Trophoblast cell (in vitro differentiated cells and primary cell): ENCODE measurements around the gene ACSL1.
A peak's percentile ranks its signal among the peaks of the same experiment; 100 is the strongest.
"Not testable (repeated sequence)": the region's sequence is repeated elsewhere in the genome, so short reads cannot be mapped to it uniquely, and the experiment has no call there.

ENCODE experiments used
- DNase-seq, 2 donors: peaks; one replicate each; pipeline ENCODE4 v3.0.0-alpha.2; 2016
- H2AFZ ChIP-seq: 2 replicates; pipeline ENCODE4 v1.6.1; 2013; ENCODE audit warnings: low read length, moderate library complexity, mild to moderate bottlenecking; ENCODE audit not compliant: insufficient read depth, poor library complexity
- H2AK5ac ChIP-seq: 2 replicates; pipeline ENCODE4 v1.6.1; 2013; ENCODE audit warnings: mild to moderate bottlenecking, low read length
- H2BK120ac ChIP-seq: 2 replicates; pipeline ENCODE4 v1.6.1; 2013; ENCODE audit warnings: low read length, mild to moderate bottlenecking, moderate library complexity; ENCODE audit not compliant: insufficient read depth, poor library complexity
- H2BK12ac ChIP-seq: 2 replicates; pipeline ENCODE4 v1.6.1; 2013; ENCODE audit warnings: mild to moderate bottlenecking, low read length, moderate library complexity
- H2BK5ac ChIP-seq: 2 replicates; pipeline ENCODE4 v1.6.1; 2013; ENCODE audit warnings: low read length, low read depth, moderate library complexity, mild to moderate bottlenecking; ENCODE audit not compliant: poor library complexity
- H3K14ac ChIP-seq: 2 replicates; pipeline ENCODE4 v1.6.1; 2013; ENCODE audit warnings: mild to moderate bottlenecking, low read length
- H3K18ac ChIP-seq: 2 replicates; pipeline ENCODE4 v1.6.1; 2013; ENCODE audit warnings: mild to moderate bottlenecking, low read length
- H3K23ac ChIP-seq: 2 replicates; pipeline ENCODE4 v1.6.1; 2013; ENCODE audit warnings: low read length
- H3K27ac ChIP-seq: 2 replicates; pipeline ENCODE4 v1.5.1; 2013; ENCODE audit warnings: low read depth, mild to moderate bottlenecking, inconsistent platforms, low read length, moderate library complexity
- H3K27me3 ChIP-seq: 2 replicates; pipeline ENCODE4 v1.6.1; 2013; ENCODE audit warnings: inconsistent platforms, mild to moderate bottlenecking, low read length, moderate library complexity; ENCODE audit not compliant: insufficient read depth
- H3K36me3 ChIP-seq, 2 experiments: 1 replicate in 1 of 2; 2 replicates in 1 of 2; pipeline ENCODE4 v1.6.1; 2013; ENCODE audit warnings: low read length in 2 of 2, mild to moderate bottlenecking in 2 of 2, moderate library complexity in 1 of 2; ENCODE audit not compliant: insufficient read depth in 2 of 2, control insufficient read depth in 1 of 2
- H3K4ac ChIP-seq: 2 replicates; pipeline ENCODE4 v1.6.1; 2013; ENCODE audit warnings: low read depth, mild to moderate bottlenecking, low read length, moderate library complexity
- H3K4me1 ChIP-seq, 2 experiments: 1 replicate in 1 of 2; 2 replicates in 1 of 2; pipeline ENCODE4 v1.6.1; 2013; ENCODE audit warnings: low read length in 2 of 2, mild to moderate bottlenecking in 2 of 2, moderate library complexity in 1 of 2; ENCODE audit not compliant: insufficient read depth in 2 of 2, control insufficient read depth in 1 of 2
- H3K4me2 ChIP-seq: 2 replicates; pipeline ENCODE4 v1.6.1; 2013; ENCODE audit warnings: inconsistent platforms, mild to moderate bottlenecking, low read length, moderate library complexity
- H3K4me3 ChIP-seq: 2 replicates; pipeline ENCODE4 v1.5.1; 2013; ENCODE audit warnings: mild to moderate bottlenecking, low read depth, low read length, inconsistent platforms
- H3K79me1 ChIP-seq: one replicate; pipeline ENCODE4 v1.6.1; 2013; ENCODE audit warnings: low read length
- H3K79me2 ChIP-seq: 2 replicates; pipeline ENCODE4 v1.6.1; 2013; ENCODE audit warnings: low read length, mild to moderate bottlenecking; ENCODE audit not compliant: control insufficient read depth, insufficient read depth, poor library complexity
- H3K9ac ChIP-seq: 2 replicates; pipeline ENCODE4 v1.6.1; 2013; ENCODE audit warnings: mild to moderate bottlenecking, low read length
- H3K9me3 ChIP-seq: 2 replicates; pipeline ENCODE4 v1.6.1; 2013; ENCODE audit warnings: low read depth, mild to moderate bottlenecking, control low read depth, inconsistent platforms, low read length; ENCODE audit not compliant: insufficient read depth
- H4K12ac ChIP-seq: 2 replicates; pipeline ENCODE4 v1.6.1; 2013; ENCODE audit warnings: low read depth, mild to moderate bottlenecking, low read length, moderate library complexity
- H4K8ac ChIP-seq: 2 replicates; pipeline ENCODE4 v1.6.1; 2013; ENCODE audit warnings: low read depth, mild to moderate bottlenecking, low read length, moderate library complexity
- H4K91ac ChIP-seq: one replicate; pipeline ENCODE4 v1.6.1; 2013; ENCODE audit warnings: low read depth, mild to moderate bottlenecking, low read length, moderate library complexity
- WGBS: extraction: QIAGEN DNeasy Blood & Tissue Kit; methylation state at CpG from one replicate; pipeline ENCODE4 v1.1.7; 2013; ENCODE audit warnings: missing lambda C conversion rate; ENCODE audit not compliant: insufficient read length, insufficient coverage; ENCODE audit errors: extremely low coverage; 5-methylcytosine and 5-hydroxymethylcytosine counted together

Gene ACSL1

GRCh38 chr4:184843984-184844554 is 18.3 kb upstream of the ACSL1 start:
- Histone ChIP-seq H4K91ac (no peak overlapping the region), H3K4ac (no peak overlapping the region), H4K12ac (no peak overlapping the region), H3K18ac (no peak overlapping the region), H3K79me2 (no peaks in the 10 kb centered on the region), H3K23ac (no peak overlapping the region), H3K9ac (no peak overlapping the region), H2BK5ac (no peak overlapping the region), H3K27me3 (peaks cover 2% of the 10 kb centered on the region), H2BK120ac (no peak overlapping the region), H2AFZ (no peak overlapping the region), H3K27ac (no peak overlapping the region), H3K36me3 (no peaks in the 10 kb centered on the region), H3K4me2 (no peak overlapping the region), H3K9me3 (no peaks in the 10 kb centered on the region), H3K14ac (no peak overlapping the region), H4K8ac (no peak overlapping the region), H2BK12ac (no peak overlapping the region), H3K79me1 (no peaks in the 10 kb centered on the region), H3K4me3 (no peak overlapping the region), H3K4me1 (no peaks in the 10 kb centered on the region), H2AK5ac (no peak overlapping the region)
- DNase-seq: peak; percentile 89 to 95
- WGBS: no CpG with 5 or more reads among the region's 16 CpGs

GRCh38 chr4:184839075-184839399 is 13.3 kb upstream of the ACSL1 start:
- H3K23ac ChIP-seq, H2BK120ac ChIP-seq, H3K79me2 ChIP-seq, H3K14ac ChIP-seq, H2BK5ac ChIP-seq, H4K12ac ChIP-seq, H3K4me3 ChIP-seq, H2BK12ac ChIP-seq, H3K4me2 ChIP-seq, H3K36me3 ChIP-seq, H3K9me3 ChIP-seq, H3K18ac ChIP-seq, H3K27me3 ChIP-seq, H3K4ac ChIP-seq, H3K27ac ChIP-seq, H3K4me1 ChIP-seq, H4K8ac ChIP-seq, H3K9ac ChIP-seq, H2AK5ac ChIP-seq, DNase-seq, H2AFZ ChIP-seq, H3K79me1 ChIP-seq, H4K91ac ChIP-seq: not testable (repeated sequence)
- WGBS: no CpG with 5 or more reads among the region's 6 CpGs

GRCh38 chr4:184838249-184839074 is 12.7 kb upstream of the ACSL1 start:
- Histone ChIP-seq H3K36me3 (no peaks in the 10 kb centered on the region), H2BK12ac (no peak overlapping the region), H3K9ac (no peak overlapping the region), H2AFZ (no peak overlapping the region), H3K79me1 (no peaks in the 10 kb centered on the region), H4K12ac (no peak overlapping the region), H3K9me3 (no peaks in the 10 kb centered on the region), H3K4me2 (no peak overlapping the region), H4K8ac (no peak overlapping the region), H2AK5ac (no peak overlapping the region), H2BK120ac (no peak overlapping the region), H3K4me3 (no peak overlapping the region), H3K79me2 (no peaks in the 10 kb centered on the region), H3K23ac (no peak overlapping the region), H3K27ac (no peak overlapping the region), H2BK5ac (no peak overlapping the region), H3K27me3 (no peaks in the 10 kb centered on the region), H4K91ac (no peak overlapping the region), H3K4me1 (no peaks in the 10 kb centered on the region), H3K4ac (no peak overlapping the region), H3K18ac (no peak overlapping the region), H3K14ac (no peak overlapping the region)
- no peak for DNase-seq
- no CpG with 5 or more reads among the region's 11 CpGs for WGBS

- Histone ChIP-seq H4K91ac (no peak overlapping the region), H2BK12ac (no peak overlapping the region), H2BK120ac (no peak overlapping the region), H3K4me1 (no peaks in the 10 kb centered on the region), H3K4ac (no peak overlapping the region), H3K27me3 (no peaks in the 10 kb centered on the region), H2BK5ac (no peak overlapping the region), H3K36me3 (no peaks in the 10 kb centered on the region), H2AK5ac (no peak overlapping the region), H3K4me2 (no peak overlapping the region), H3K79me1 (no peaks in the 10 kb centered on the region), H3K9ac (no peak overlapping the region), H4K12ac (no peak overlapping the region), H3K14ac (no peak overlapping the region), H3K9me3 (no peaks in the 10 kb centered on the region), H3K4me3 (no peak overlapping the region), H2AFZ (no peak overlapping the region), H3K79me2 (no peaks in the 10 kb centered on the region), H3K18ac (no peak overlapping the region), H3K27ac (no peak overlapping the region), H3K23ac (no peak overlapping the region), H4K8ac (no peak overlapping the region)
- WGBS: no CpG with 5 or more reads among the region's 5 CpGs
- DNase-seq: no peak
Observed at GRCh38 chr4:184836613-184837012, 10.8 kb upstream of the ACSL1 start.
